ENCODE results near the gene MSL2.
"Not testable (repeated sequence)": the region's sequence is repeated elsewhere in the genome, so short reads cannot be mapped to it uniquely, and the experiment has no call there.

Gene MSL2

DNA sequence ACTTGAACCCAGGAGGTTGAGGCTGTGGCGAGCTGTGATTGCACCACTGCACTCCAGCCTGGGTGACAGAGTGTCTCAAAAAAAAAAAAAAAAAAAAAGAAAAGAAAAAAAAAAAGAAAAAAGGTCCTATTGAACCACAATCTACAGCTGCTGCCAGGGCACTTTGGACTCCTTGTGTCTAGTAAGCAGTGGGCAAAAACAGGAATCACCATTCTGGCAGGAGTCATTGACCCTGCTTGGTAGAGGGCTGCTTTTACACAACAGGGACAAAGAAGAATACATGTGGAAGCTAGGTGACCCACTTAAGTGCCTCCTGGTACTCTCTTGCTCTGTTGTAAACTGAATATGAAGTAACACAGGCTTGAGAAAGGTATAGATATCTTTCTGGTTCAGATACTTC lies 39.4 kb upstream of the MSL2 start:
- Histone ChIP-seq H3K79me2 (ENCODE audit: insufficient read depth, low read length) (no peaks in the 10 kb centered on the region), H3K9me3 (ENCODE audit: low read length) (no peaks in the 10 kb centered on the region), H3K9me2 (ENCODE audit: low read depth, low read length) (no peaks in the 10 kb centered on the region), H4K20me1 (ENCODE audit: insufficient read depth, low read length) (no peaks in the 10 kb centered on the region), H3F3A (ENCODE audit: insufficient read depth, low read length) (no peaks in the 10 kb centered on the region), H3K27ac (ENCODE audit: low read depth, low read length, poor library complexity, severe bottlenecking) (no peak overlapping the region), H3K27me3 (ENCODE audit: insufficient read depth, low read length) (peaks cover 11% of the 10 kb centered on the region; the same call in 1 of the 2 replicates), H2AFZ (ENCODE audit: low read length) (no peak overlapping the region), H3K9ac (ENCODE audit: low read length) (no peak overlapping the region), H3K4me3 (ENCODE audit: low read depth, low read length, poor library complexity, severe bottlenecking) (no peak overlapping the region), H3K36me3 (ENCODE audit: insufficient read depth, low read length) (no peaks in the 10 kb centered on the region), H3K4me1 (ENCODE audit: insufficient read depth, low read length, severe bottlenecking) (no peaks in the 10 kb centered on the region), H3K4me2 (ENCODE audit: low read length) (no peak overlapping the region)
- TF ChIP-seq, protein P1, sequence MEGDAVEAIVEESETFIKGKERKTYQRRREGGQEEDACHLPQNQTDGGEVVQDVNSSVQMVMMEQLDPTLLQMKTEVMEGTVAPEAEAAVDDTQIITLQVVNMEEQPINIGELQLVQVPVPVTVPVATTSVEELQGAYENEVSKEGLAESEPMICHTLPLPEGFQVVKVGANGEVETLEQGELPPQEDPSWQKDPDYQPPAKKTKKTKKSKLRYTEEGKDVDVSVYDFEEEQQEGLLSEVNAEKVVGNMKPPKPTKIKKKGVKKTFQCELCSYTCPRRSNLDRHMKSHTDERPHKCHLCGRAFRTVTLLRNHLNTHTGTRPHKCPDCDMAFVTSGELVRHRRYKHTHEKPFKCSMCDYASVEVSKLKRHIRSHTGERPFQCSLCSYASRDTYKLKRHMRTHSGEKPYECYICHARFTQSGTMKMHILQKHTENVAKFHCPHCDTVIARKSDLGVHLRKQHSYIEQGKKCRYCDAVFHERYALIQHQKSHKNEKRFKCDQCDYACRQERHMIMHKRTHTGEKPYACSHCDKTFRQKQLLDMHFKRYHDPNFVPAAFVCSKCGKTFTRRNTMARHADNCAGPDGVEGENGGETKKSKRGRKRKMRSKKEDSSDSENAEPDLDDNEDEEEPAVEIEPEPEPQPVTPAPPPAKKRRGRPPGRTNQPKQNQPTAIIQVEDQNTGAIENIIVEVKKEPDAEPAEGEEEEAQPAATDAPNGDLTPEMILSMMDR (IDR thresholded peaks at IDR 0.05; ENCODE audit: low read length): no peak
- no peak for TF ChIP-seq EZH2 (IDR thresholded peaks at IDR 0.05; ENCODE audit: borderline replicate concordance, low read length)

DNA sequence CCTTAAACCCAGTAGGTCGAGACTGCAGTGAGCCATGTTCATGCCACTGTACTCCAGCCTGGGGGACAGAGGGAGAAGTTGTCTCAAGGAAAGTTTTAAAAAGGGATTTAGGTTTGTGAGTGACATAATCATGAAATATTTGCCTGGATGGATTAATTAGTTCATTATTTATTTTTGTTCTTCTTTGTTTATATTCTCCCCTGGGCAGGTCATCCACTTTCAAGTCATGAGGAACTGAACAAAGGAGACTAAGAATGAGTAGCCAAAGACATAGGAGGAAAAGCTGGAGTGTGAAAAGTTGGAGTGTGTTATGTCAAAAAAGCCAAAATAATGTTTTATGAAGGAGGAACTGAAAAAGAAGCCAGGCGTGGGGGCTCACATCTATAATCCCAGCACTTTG lies 36.3 kb upstream of the MSL2 start:
- H3K27me3 ChIP-seq (ENCODE audit: insufficient read depth, low read length): peaks cover 9% of the 10 kb centered on the region; the same call in 1 of the 2 replicates
- H3K4me3 ChIP-seq (ENCODE audit: low read depth, low read length, poor library complexity, severe bottlenecking): no peak overlapping the region
- no peaks in the 10 kb centered on the region for H3K9me2 ChIP-seq (ENCODE audit: low read depth, low read length)
- no peak overlapping the region for H3K4me2 ChIP-seq (ENCODE audit: low read length)
- H3K9me3 ChIP-seq (ENCODE audit: low read length): no peaks in the 10 kb centered on the region
- no peaks in the 10 kb centered on the region for H3K4me1 ChIP-seq (ENCODE audit: insufficient read depth, low read length, severe bottlenecking)
- no peaks in the 10 kb centered on the region for H3K79me2 ChIP-seq (ENCODE audit: insufficient read depth, low read length)
- H3K27ac ChIP-seq (ENCODE audit: low read depth, low read length, poor library complexity, severe bottlenecking): no peak overlapping the region
- TF ChIP-seq, protein P1 (IDR thresholded peaks at IDR 0.05; ENCODE audit: low read length): no peak
- TF ChIP-seq EZH2 (IDR thresholded peaks at IDR 0.05; ENCODE audit: borderline replicate concordance, low read length): no peak
- H2AFZ ChIP-seq (ENCODE audit: low read length): no peak overlapping the region
- H4K20me1 ChIP-seq (ENCODE audit: insufficient read depth, low read length): no peaks in the 10 kb centered on the region
- no peaks in the 10 kb centered on the region for H3K36me3 ChIP-seq (ENCODE audit: insufficient read depth, low read length)
- H3F3A ChIP-seq (ENCODE audit: insufficient read depth, low read length): no peaks in the 10 kb centered on the region
- no peak overlapping the region for H3K9ac ChIP-seq (ENCODE audit: low read length)

DNA sequence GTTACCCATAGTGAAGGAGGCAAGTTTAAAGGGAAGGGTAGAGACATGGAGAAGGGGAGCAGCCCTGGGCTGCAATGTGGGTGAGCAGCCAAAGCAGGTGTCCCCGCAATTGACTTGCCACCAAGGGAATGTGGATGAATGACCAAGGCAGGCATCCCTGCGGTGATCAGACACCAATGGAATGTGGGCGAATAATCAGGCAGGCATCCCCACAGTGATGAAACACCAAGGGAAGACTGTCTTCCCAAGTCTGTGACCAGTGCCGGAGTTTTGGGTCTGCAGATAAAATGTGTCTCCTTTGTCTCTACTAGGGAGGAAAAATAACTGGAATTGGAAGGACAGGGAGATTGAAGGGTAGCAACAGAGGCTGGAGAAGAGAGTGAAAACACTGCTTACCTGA lies 26.6 kb upstream of the MSL2 start:
- H3K4me3 ChIP-seq (ENCODE audit: low read depth, low read length, poor library complexity, severe bottlenecking); H3K9me3 ChIP-seq (ENCODE audit: low read length); H3F3A ChIP-seq (ENCODE audit: insufficient read depth, low read length); H2AFZ ChIP-seq (ENCODE audit: low read length); H3K27ac ChIP-seq (ENCODE audit: low read depth, low read length, poor library complexity, severe bottlenecking); H3K36me3 ChIP-seq (ENCODE audit: insufficient read depth, low read length); H4K20me1 ChIP-seq (ENCODE audit: insufficient read depth, low read length); H3K27me3 ChIP-seq (ENCODE audit: insufficient read depth, low read length); H3K4me1 ChIP-seq (ENCODE audit: insufficient read depth, low read length, severe bottlenecking); H3K9ac ChIP-seq (ENCODE audit: low read length); H3K79me2 ChIP-seq (ENCODE audit: insufficient read depth, low read length); H3K4me2 ChIP-seq (ENCODE audit: low read length); H3K9me2 ChIP-seq (ENCODE audit: low read depth, low read length): not testable (repeated sequence)

DNA sequence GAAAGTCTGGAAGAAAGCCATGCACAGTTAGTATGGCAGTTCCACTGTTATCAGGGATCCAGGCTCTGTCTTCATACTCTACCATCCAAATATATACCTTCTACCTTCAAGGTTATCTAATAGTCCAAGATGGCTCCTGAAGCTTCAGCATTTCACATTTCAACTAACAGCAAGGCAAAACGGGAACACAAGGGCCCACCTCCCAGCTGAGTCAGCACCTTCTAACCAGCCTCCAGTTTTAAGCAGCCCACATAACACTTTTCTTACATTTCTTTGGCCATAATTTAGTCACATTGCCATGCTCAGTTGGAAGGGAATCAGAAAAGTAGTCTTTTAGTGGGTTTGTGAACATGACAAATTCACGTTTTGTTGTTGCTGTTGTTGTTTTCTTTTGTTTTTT lies 15.4 kb upstream of the MSL2 start:
- TF ChIP-seq, protein P1 (IDR thresholded peaks at IDR 0.05; ENCODE audit: low read length): no peak
- Histone ChIP-seq H3K9ac (ENCODE audit: low read length) (no peak overlapping the region), H2AFZ (ENCODE audit: low read length) (no peak overlapping the region), H3K4me2 (ENCODE audit: low read length) (no peak overlapping the region), H3F3A (ENCODE audit: insufficient read depth, low read length) (no peaks in the 10 kb centered on the region), H4K20me1 (ENCODE audit: insufficient read depth, low read length) (no peaks in the 10 kb centered on the region), H3K27ac (ENCODE audit: low read depth, low read length, poor library complexity, severe bottlenecking) (no peak overlapping the region), H3K9me3 (ENCODE audit: low read length) (no peaks in the 10 kb centered on the region), H3K36me3 (ENCODE audit: insufficient read depth, low read length) (no peaks in the 10 kb centered on the region), H3K9me2 (ENCODE audit: low read depth, low read length) (no peaks in the 10 kb centered on the region), H3K4me3 (ENCODE audit: low read depth, low read length, poor library complexity, severe bottlenecking) (no peak overlapping the region), H3K4me1 (ENCODE audit: insufficient read depth, low read length, severe bottlenecking) (no peaks in the 10 kb centered on the region), H3K79me2 (ENCODE audit: insufficient read depth, low read length) (no peaks in the 10 kb centered on the region), H3K27me3 (ENCODE audit: insufficient read depth, low read length) (0 out of 2 replicates have a peak, but pooled peaks cover 4% of the 10 kb centered on the region)

Data from OCI-LY1 (cell line).